Parathyroid adenoma (tissue), 2 donors: ENCODE data around the gene TNFSF15.

ENCODE experiments used
- H2AFZ ChIP-seq: fragments of 300-600 bp; sonication (generic); one replicate; pipeline ENCODE4 v1.7.0; 2017; ENCODE audit warnings: antibody characterized with exemption, mild to moderate bottlenecking
- H3K27ac ChIP-seq: fragments of 300-600 bp; sonication (generic); one replicate; pipeline ENCODE4 v1.7.0; 2017
- H3K27me3 ChIP-seq: fragments of 300-600 bp; sonication (generic); one replicate; pipeline ENCODE4 v1.7.0; 2017; ENCODE audit warnings: low read length; ENCODE audit not compliant: control insufficient read depth, insufficient read depth
- H3K36me3 ChIP-seq: fragments of 300-600 bp; sonication (generic); one replicate; pipeline ENCODE4 v1.7.0; 2017; ENCODE audit warnings: low read length; ENCODE audit not compliant: control insufficient read depth, insufficient read depth
- H3K4me1 ChIP-seq: fragments of 300-600 bp; sonication (generic); one replicate; pipeline ENCODE4 v1.7.0; 2017; ENCODE audit warnings: control low read depth
- H3K4me2 ChIP-seq: fragments of 300-600 bp; sonication (generic); one replicate; pipeline ENCODE4 v1.7.0; 2017; ENCODE audit warnings: low read length
- H3K4me3 ChIP-seq: fragments of 300-600 bp; sonication (generic); one replicate; pipeline ENCODE4 v1.7.0; 2017; ENCODE audit warnings: low read depth, low read length
- H3K79me2 ChIP-seq: fragments of 300-600 bp; sonication (generic); one replicate; pipeline ENCODE4 v1.7.0; 2017; ENCODE audit warnings: control low read depth
- H3K9ac ChIP-seq: fragments of 300-600 bp; sonication (generic); one replicate; pipeline ENCODE4 v1.7.0; 2017; ENCODE audit warnings: mild to moderate bottlenecking
- H3K9me3 ChIP-seq: fragments of 300-600 bp; sonication (generic); one replicate; pipeline ENCODE4 v1.7.0; 2017; ENCODE audit warnings: low read length; ENCODE audit not compliant: control insufficient read depth
- CTCF ChIP-seq: fragments of 300-600 bp; sonication (generic); IDR thresholded peaks from one replicate; pipeline ENCODE4 v1.7.0; 2017; ENCODE audit warnings: antibody characterized with exemption, mild to moderate bottlenecking
- donor health status: primary hyperparathyroidism.

Gene TNFSF15

DNA sequence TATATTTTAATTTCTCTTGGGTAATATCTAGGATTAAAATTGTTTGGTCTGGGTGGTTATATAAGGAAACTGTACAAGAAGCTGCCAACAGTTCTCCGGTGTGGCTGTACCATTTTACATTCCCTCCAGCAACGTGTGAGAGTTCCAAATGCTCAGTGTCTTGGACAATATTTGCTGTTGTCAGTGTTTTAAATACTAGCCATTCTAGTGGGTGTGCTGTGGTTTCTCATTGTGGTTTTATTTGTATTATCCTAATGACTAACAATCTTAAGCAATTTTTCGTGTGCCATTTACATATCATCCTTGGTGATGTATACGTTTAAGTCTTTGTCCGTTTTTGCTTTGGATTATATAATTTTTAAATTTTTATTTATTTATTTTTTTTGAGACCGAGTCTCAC lies 34.0 kb downstream of the TNFSF15 start:
- Histone ChIP-seq H3K79me2 (no peaks in the 10 kb centered on the region), H3K36me3 (no peaks in the 10 kb centered on the region), H3K27ac (no peak overlapping the region), H3K27me3 (no peaks in the 10 kb centered on the region), H3K9me3 (no peaks in the 10 kb centered on the region), H3K4me2 (no peak overlapping the region), H3K4me3 (no peak overlapping the region), H3K9ac (no peak overlapping the region), H2AFZ (no peak overlapping the region), H3K4me1 (no peaks in the 10 kb centered on the region)
- no peak for TF ChIP-seq CTCF

DNA sequence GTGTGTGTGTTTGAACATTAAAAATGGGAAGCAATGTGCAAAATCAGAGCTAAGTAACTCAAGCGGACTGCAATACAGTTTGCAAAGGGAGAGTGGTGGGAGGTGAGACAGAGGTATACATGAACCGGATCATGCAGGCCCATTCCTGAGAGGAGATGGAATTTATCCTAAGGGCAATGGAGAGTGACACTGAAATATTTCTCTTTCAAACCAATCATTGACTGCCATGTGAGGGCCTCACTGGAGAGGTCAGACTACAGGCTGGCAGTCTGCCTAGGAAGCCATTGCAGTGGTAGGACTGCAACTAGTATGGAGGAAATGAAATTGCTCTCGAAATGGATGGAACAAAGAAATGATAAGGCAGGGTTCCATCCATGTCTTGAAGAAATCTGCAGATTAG lies 34.8 kb downstream of the TNFSF15 start:
- H3K27me3 ChIP-seq: no peaks in the 10 kb centered on the region
- H3K4me1 ChIP-seq: no peaks in the 10 kb centered on the region
- H2AFZ ChIP-seq: no peak overlapping the region
- TF ChIP-seq CTCF: no peak
- no peak overlapping the region for H3K4me3 ChIP-seq
- H3K9me3 ChIP-seq: no peaks in the 10 kb centered on the region
- H3K4me2 ChIP-seq: no peak overlapping the region
- H3K27ac ChIP-seq: no peak overlapping the region
- no peaks in the 10 kb centered on the region for H3K79me2 ChIP-seq
- no peaks in the 10 kb centered on the region for H3K36me3 ChIP-seq
- H3K9ac ChIP-seq: no peak overlapping the region

DNA sequence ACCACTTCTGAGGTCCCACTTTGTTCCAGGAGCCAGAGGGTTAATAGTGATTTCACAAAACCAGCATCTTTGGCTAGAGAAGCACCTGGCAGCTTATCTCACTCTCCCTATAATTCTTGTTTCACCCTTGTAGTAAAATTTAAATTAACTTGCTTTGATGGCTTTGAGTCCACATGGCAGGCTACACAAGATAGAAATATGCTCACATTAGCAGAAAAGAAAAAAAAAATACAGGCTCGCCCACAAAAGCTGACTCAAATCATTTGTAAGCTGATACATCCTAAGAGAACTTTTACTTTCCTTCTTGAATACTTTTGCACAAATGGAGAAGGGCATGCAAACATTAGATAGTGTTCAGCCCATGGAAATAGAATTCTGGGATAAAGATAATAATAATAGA lies 36.2 kb downstream of the TNFSF15 start:
- H3K36me3 ChIP-seq: no peaks in the 10 kb centered on the region
- H3K4me2 ChIP-seq: peak overlapping the region; percentile 17
- H3K27me3 ChIP-seq: no peaks in the 10 kb centered on the region
- no peaks in the 10 kb centered on the region for H3K9me3 ChIP-seq
- no peaks in the 10 kb centered on the region for H3K4me1 ChIP-seq
- no peak for TF ChIP-seq CTCF
- no peaks in the 10 kb centered on the region for H3K79me2 ChIP-seq
- no peak overlapping the region for H3K27ac ChIP-seq
- no peak overlapping the region for H3K4me3 ChIP-seq
- no peak overlapping the region for H3K9ac ChIP-seq
- no peak overlapping the region for H2AFZ ChIP-seq

DNA sequence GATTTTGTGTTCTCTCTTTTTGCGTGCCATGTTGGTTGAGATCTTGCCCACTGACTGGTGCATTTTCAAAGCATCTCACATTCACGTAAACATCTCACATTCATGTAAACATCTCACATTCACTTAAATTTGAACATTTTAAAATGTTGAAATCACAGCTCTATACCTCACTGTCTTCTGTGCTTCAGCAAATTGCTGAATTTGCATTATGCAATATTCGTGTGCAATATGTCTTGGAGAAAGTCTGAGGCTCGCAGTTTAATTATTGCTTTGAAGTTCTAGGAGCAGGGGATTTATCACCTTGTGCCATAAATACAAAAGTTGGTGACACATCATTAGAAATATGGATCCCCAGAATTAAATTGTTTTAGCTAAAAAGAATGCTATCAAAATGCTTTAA lies 42.6 kb downstream of the TNFSF15 start:
- no peak overlapping the region for H3K27ac ChIP-seq

More for the DNA sequence above, 42.6 kb downstream of the TNFSF15 start:
- no peaks in the 10 kb centered on the region for H3K27me3 ChIP-seq
- H3K4me3 ChIP-seq: no peak overlapping the region
- H3K4me2 ChIP-seq: no peak overlapping the region
- no peaks in the 10 kb centered on the region for H3K36me3 ChIP-seq
- H2AFZ ChIP-seq: no peak overlapping the region
- H3K4me1 ChIP-seq: no peaks in the 10 kb centered on the region
- H3K79me2 ChIP-seq: no peaks in the 10 kb centered on the region
- no peaks in the 10 kb centered on the region for H3K9me3 ChIP-seq
- no peak overlapping the region for H3K9ac ChIP-seq
- no peak for TF ChIP-seq CTCF
